GM12865 (cell line): Measurements from ENCODE around the gene MUC4.
"Not testable (repeated sequence)": the region's sequence is repeated elsewhere in the genome, so short reads cannot be mapped to it uniquely, and the experiment has no call there.

ENCODE experiments used
- DNase-seq: peaks from one replicate; pipeline ENCODE4 v3.0.0; 2010; ENCODE audit warnings: low read depth
- H3K4me3 ChIP-seq: 2 replicates; pipeline ENCODE4 v1.5.1; 2011; ENCODE audit warnings: mild to moderate bottlenecking, low read depth, low read length, control low read depth
- CTCF ChIP-seq: IDR thresholded peaks from 2 replicates; pipeline ENCODE4 v1.5.1; 2011; ENCODE audit warnings: low read length, control low read depth, low read depth, inconsistent platforms; ENCODE audit not compliant: insufficient read depth; ENCODE audit errors: missing control alignments

MUC4 gene

GRCh38 chr3:195809291-195809785 lies 2.4 kb downstream of the MUC4 start:
- TF ChIP-seq CTCF, result no peak
- DNase-seq, result no peak
- no peak overlapping the region for H3K4me3 ChIP-seq

GRCh38 chr3:195808741-195809290 lies 2.9 kb downstream of the MUC4 start:
- TF ChIP-seq CTCF, result no peak
- no peak overlapping the region for H3K4me3 ChIP-seq
- no peak for DNase-seq

GRCh38 chr3:195807681-195808121 lies 4.0 kb downstream of the MUC4 start:
- no peak overlapping the region for H3K4me3 ChIP-seq
- DNase-seq, result no peak
- no peak for TF ChIP-seq CTCF

GRCh38 chr3:195806916-195807231 lies 4.9 kb downstream of the MUC4 start:
- DNase-seq, result no peak
- no peak overlapping the region for H3K4me3 ChIP-seq
- TF ChIP-seq CTCF, result no peak

- DNase-seq, result no peak
- TF ChIP-seq CTCF, result no peak
- H3K4me3 ChIP-seq, result no peak overlapping the region
These were observed 5.4 kb downstream of the MUC4 start for GRCh38 chr3:195806211-195806915.

- not testable (repeated sequence) for DNase-seq, H3K4me3 ChIP-seq
These were observed 6.1 kb downstream of the MUC4 start for GRCh38 chr3:195805588-195805987.

GRCh38 chr3:195805181-195805580 lies 6.5 kb downstream of the MUC4 start:
- DNase-seq, result no peak
- H3K4me3 ChIP-seq, result no peak overlapping the region
- TF ChIP-seq CTCF, result no peak
